Right atrium auricular region (tissue), 2 donors: ENCODE results near the gene RGS5. TPM values are rescaled to one million over a fixed set of nuclear protein-coding genes. Genes with fewer than 3 reads are reported as not detected.

Experiments
- DNase-seq: peaks from one replicate; pipeline ENCODE4 v3.0.0-alpha.2; 2019; ENCODE audit warnings: low spot score
- H3K27ac ChIP-seq, 2 donors: fragments of 200-600 bp; sonication (generic); 1 replicate in 1 of 2; 2 replicates in 1 of 2; pipeline ENCODE4 v1.5.1; 2016 to 2019
- H3K27me3 ChIP-seq, 2 donors: fragments of 200-600 bp; sonication (generic); one replicate each; pipeline versions ENCODE4 v1.5.1 to v1.6.0; 2017 to 2019
- H3K36me3 ChIP-seq: fragments of 200-600 bp; sonication (generic); one replicate; pipeline ENCODE4 v1.5.1; 2016
- H3K4me1 ChIP-seq, 2 donors: fragments of 200-600 bp; sonication (generic); one replicate each; pipeline versions ENCODE4 v1.5.1 to v1.6.0; 2017 to 2019
- H3K4me3 ChIP-seq, 2 donors: fragments of 200-600 bp; sonication (generic); 1 replicate in 1 of 2; 2 replicates in 1 of 2; pipeline ENCODE4 v1.5.1; 2017 to 2019; ENCODE audit warnings: mild to moderate bottlenecking in 1 of 2, moderate library complexity in 1 of 2
- H3K9me3 ChIP-seq, 2 donors: fragments of 200-600 bp; sonication (generic); one replicate each; pipeline ENCODE4 v1.5.1; 2019
- CTCF ChIP-seq, 2 donors: fragments of 200-600 bp; sonication (generic); IDR thresholded peaks; one replicate each; pipeline ENCODE4 v1.5.1; 2019; ENCODE audit warnings: antibody characterized with exemption in 2 of 2
- total RNA-seq, 2 donors: library from RNA; depleted of rRNA; stranded (reverse); fragments of >200 nt; gene quantifications; one replicate each; pipeline ENCODE4 v1.1.0, GENCODE V29; 2016

Gene RGS5
- total RNA-seq, 2 donors from 2014 or later, result 43.5 to 381 TPM

DNA sequence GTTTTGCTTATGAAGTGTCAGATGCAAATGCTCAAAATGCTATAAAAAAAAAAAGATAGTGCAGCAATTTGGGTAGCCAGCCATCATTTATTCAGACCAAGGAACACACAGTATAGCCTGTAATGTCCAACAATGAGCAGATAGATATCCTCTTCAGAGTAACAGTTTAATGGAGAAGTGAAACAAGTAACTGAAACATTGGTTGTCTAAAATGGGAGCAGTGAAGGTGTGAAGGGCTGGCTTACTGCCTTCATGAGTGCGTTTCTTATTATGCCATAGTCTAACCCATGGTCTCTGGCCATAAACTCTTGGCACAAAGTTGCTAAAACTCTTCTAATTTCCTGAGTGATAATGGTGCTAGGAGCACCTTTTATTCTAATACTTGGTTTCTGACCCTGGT lies 11.4 kb downstream of the RGS5 start:
- no peak for TF ChIP-seq CTCF (IDR thresholded peaks at IDR 0.05)
- Histone ChIP-seq H3K27ac (no peak overlapping the region), H3K27me3 (no peaks in the 10 kb centered on the region), H3K36me3 (no peaks in the 10 kb centered on the region), H3K4me1 (no peaks in the 10 kb centered on the region), H3K4me3 (no peak overlapping the region), H3K9me3 (no peaks in the 10 kb centered on the region)
- no peak for DNase-seq

- no peak overlapping the region for H3K4me3 ChIP-seq
- no peaks in the 10 kb centered on the region for H3K9me3 ChIP-seq
- no peaks in the 10 kb centered on the region for H3K4me1 ChIP-seq
- no peak overlapping the region for H3K27ac ChIP-seq
- no peak for DNase-seq
- TF ChIP-seq CTCF (IDR thresholded peaks at IDR 0.05), result no peak
- no peaks in the 10 kb centered on the region for H3K27me3 ChIP-seq
- H3K36me3 ChIP-seq, result no peaks in the 10 kb centered on the region
Measured at GRCh38 chr1:163188947-163189346, 13.8 kb downstream of the RGS5 start.

DNA sequence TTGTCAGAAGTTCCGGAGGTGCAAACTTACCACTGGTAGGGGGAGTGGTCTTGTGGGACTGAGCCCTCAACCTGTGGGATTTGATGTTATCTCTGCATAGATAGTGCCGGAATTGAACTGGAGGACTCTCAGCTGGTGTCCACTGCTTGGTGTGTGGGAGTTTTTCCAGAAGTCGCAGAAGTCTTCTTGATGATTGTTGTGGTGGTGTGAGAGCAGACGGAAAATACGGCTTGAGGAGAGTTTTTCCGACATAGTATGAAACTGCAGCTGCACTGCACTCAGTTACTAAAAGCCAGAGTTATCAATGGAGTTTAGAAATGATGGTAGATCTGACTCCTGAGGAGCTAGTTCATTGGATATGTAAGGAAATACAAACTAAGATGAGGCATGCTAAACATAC lies 14.9 kb downstream of the RGS5 start:
- Histone ChIP-seq H3K4me3 (no peak overlapping the region), H3K27ac (no peak overlapping the region), H3K9me3 (no peaks in the 10 kb centered on the region), H3K4me1 (no peaks in the 10 kb centered on the region), H3K36me3 (no peaks in the 10 kb centered on the region), H3K27me3 (no peaks in the 10 kb centered on the region)
- TF ChIP-seq CTCF (IDR thresholded peaks at IDR 0.05), result no peak
- DNase-seq, result no peak

DNA sequence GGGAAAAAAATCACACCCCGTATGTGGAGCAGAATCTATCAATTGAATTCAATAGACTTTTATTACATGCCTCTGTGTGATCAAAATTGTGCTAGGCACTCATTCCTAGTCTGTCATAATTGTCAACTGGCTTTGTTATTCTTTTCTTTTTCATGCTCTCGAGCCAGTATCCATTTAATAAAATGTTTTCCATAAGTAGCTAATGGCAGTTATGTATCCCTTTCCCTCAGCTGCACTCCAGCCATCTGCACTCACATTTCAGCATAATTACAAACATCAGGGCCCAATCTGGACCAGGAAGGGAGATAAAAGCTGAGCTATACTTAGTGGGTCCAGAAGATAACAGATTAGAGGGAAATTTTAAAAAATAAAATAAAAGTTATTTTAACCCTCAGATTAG lies 15.9 kb downstream of the RGS5 start:
- Histone ChIP-seq H3K9me3 (no peaks in the 10 kb centered on the region), H3K4me1 (no peaks in the 10 kb centered on the region)

GRCh38 chr1:163182330-163182949 lies 20.3 kb downstream of the RGS5 start:
- no peak for DNase-seq
- H3K36me3 ChIP-seq, result no peaks in the 10 kb centered on the region
- H3K27ac ChIP-seq, result no peak overlapping the region
- H3K4me3 ChIP-seq, result no peak overlapping the region
- no peaks in the 10 kb centered on the region for H3K4me1 ChIP-seq
- no peaks in the 10 kb centered on the region for H3K9me3 ChIP-seq
- no peak for TF ChIP-seq CTCF (IDR thresholded peaks at IDR 0.05)
- H3K27me3 ChIP-seq, result no peaks in the 10 kb centered on the region

More for the DNA sequence above, 15.9 kb downstream of the RGS5 start:
- Histone ChIP-seq H3K27me3 (no peaks in the 10 kb centered on the region), H3K4me3 (no peak overlapping the region), H3K27ac (no peak overlapping the region), H3K36me3 (no peaks in the 10 kb centered on the region)
- no peak for TF ChIP-seq CTCF (IDR thresholded peaks at IDR 0.05)
- DNase-seq, result no peak

GRCh38 chr1:163178628-163179027 lies 24.1 kb downstream of the RGS5 start:
- Histone ChIP-seq H3K27me3 (no peaks in the 10 kb centered on the region), H3K4me1 (no peaks in the 10 kb centered on the region), H3K36me3 (no peaks in the 10 kb centered on the region), H3K9me3 (no peaks in the 10 kb centered on the region), H3K4me3 (no peak overlapping the region), H3K27ac (no peak overlapping the region)
- no peak for DNase-seq
- TF ChIP-seq CTCF (IDR thresholded peaks at IDR 0.05), result no peak
